HL-60 (cell line): ENCODE results near the gene RNASE8.
A peak's percentile ranks its signal among the peaks of the same experiment; 100 is the strongest.

Experiments used
- DNase-seq, 2 experiments: peaks; one replicate each; pipeline ENCODE4 v3.0.0-alpha.2; 2010 to 2020; ENCODE audit warnings: low read depth in 1 of 2, low spot score in 1 of 2
- H3K27ac ChIP-seq: fragments of 250-450 bp; sonication (Bioruptor Pico); replicated peaks from 2 replicates; pipeline ENCODE4 v1.5.1; 2020; ENCODE audit warnings: mild to moderate bottlenecking, moderate library complexity
- H3K27me3 ChIP-seq: fragments of 250-450 bp; sonication (Bioruptor Pico); 2 replicates; pipeline ENCODE4 v1.5.1; 2021; ENCODE audit warnings: mild to moderate bottlenecking, moderate library complexity; ENCODE audit not compliant: insufficient read depth, poor library complexity, severe bottlenecking
- H3K4me3 ChIP-seq: replicated peaks from 2 replicates; pipeline ENCODE4 v1.5.1; 2011; ENCODE audit warnings: mild to moderate bottlenecking, control low read depth, low read length; ENCODE audit not compliant: insufficient read depth
- CTCF ChIP-seq: IDR thresholded peaks from one replicate; pipeline ENCODE4 v1.5.1; 2011; ENCODE audit warnings: low read length, control low read depth, inconsistent platforms; ENCODE audit not compliant: insufficient read depth
- GABPA ChIP-seq: IDR thresholded peaks from 2 replicates; pipeline ENCODE4 v1.6.1; 2012; ENCODE audit warnings: low read depth
- POLR2AphosphoS5 ChIP-seq: IDR thresholded peaks from 2 replicates; pipeline ENCODE4 v1.6.1; 2012; ENCODE audit warnings: low read depth
- REST ChIP-seq: IDR thresholded peaks from 2 replicates; pipeline ENCODE4 v1.6.1; 2012; ENCODE audit warnings: low read depth; ENCODE audit not compliant: insufficient replicate concordance
- SPI1 ChIP-seq: IDR thresholded peaks from 2 replicates; pipeline ENCODE4 v1.6.1; 2012; ENCODE audit warnings: low read depth, mild to moderate bottlenecking, borderline replicate concordance

The RNASE8 gene

DNA sequence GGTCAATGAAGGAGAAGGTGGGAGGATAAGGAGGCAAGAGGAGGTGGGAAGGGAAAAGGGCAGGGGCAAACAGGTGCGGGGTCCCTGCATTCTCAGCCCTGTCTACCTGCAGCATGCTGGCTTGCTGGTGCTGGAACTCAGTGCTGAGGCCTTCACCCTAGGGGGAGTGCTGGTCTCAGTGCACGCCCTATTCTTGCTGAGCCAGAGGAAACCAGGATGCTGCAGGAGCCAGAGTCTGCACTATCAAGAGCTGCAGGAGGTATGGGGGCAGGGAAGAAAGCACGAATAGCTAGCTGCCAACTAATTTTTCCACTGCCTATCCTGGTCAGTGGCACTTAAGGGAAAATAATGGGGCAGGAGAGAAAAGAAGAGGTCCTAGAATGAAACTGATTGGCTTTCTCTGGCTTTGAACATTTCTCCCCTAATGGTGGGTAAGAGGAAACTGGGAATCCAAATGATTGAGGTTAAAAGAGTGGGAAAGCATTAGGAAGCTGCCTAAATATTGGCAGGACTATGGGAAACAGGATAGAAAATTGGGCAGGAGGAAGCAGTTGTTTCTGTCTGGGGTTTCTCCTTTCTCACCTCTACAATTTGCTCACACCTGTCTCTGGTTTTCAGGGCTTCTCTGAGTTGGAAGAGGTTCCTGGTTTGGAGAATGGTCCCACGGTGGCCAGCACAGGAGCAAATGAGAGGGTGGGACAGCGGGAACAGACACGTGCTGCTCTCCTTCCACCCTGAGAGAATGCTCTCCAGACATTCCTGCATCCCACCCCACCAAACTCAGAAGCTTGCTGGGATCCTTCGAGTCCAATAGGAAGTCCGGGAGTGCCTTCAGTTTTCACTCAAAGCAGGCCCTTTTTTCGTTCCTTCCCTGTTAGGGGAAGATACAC lies 45.1 kb downstream of the RNASE8 start:
- H3K4me3 ChIP-seq: peak overlapping the region; percentile 73
- H3K27me3 ChIP-seq: no peaks in the 10 kb centered on the region
- TF ChIP-seq POLR2AphosphoS5: no peak
- no peak for TF ChIP-seq GABPA
- no peak for DNase-seq
- H3K27ac ChIP-seq: no peak overlapping the region; the same call in 1 of the 2 replicates

DNA sequence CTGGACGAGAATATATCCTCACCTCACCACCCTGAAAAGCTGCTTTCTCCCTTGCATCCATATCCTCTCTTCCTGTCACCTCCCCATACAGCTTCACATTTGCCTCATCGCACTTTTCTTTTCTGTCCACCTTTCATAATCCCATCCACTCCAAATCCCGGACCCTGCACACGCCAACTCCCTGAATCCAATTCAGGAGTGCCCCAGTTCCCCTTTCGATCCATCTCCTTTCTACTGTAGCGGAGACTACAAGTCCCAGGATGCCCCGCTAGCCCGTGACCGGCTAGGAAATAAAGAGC lies 45.7 kb downstream of the RNASE8 start:
- Histone ChIP-seq H3K27ac (peak overlapping the region; percentile 100), H3K4me3 (peak overlapping the region; percentile 73)

DNA sequence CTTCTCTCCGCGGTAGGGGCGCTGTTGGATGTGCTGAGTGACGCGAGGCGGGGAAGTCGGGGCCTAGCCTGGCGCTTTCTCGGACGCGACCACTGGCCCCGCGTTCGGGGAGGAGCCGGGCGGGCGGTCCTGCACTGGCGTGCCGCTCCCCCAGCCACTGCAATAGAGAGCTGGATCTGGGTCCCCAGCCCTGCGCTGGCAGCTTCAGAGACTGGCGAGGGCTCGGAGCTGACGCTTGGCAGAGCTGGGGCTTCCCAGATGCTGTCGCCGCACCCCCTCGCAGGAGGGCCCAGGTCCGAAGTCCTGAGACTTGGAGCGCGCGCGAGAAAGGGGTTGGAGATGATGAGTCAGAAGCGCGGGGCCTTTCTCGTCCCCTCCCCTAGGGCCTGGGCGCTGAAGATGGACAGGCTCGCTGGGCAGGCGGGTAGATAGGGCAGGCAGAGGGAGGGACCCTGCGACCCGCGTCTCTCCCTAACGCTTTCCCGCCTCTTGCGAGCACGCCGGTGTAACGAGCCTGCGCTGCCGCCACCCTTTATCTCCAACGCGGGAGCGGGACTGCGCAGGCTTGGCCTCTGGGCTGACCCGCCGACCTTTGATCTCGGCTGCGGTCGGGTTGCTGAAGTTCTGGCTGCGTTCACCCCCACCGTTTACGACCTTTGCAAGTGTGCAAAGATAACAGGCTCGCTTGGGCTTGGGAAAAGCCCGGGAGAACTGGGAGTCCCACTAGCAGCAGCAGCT lies 46.3 kb downstream of the RNASE8 start:
- Histone ChIP-seq H3K27me3 (no peaks in the 10 kb centered on the region), H3K4me3 (peak overlapping the region; percentile 73), H3K27ac (peak overlapping the region; percentile 100)
- peak; percentile 92 to 98 for DNase-seq
- TF ChIP-seq POLR2AphosphoS5 (peak; percentile 95), REST (no peak), CTCF (peak; percentile 63), SPI1 (no peak), GABPA (0 out of 2 replicates have a peak, but pooled peaks have one; percentile 26)

More for the DNA sequence above, 45.7 kb downstream of the RNASE8 start:
- DNase-seq: no peak
- peak; percentile 94 for TF ChIP-seq SPI1
- no peak for TF ChIP-seq REST
- no peaks in the 10 kb centered on the region for H3K27me3 ChIP-seq

GRCh38 chr14:21104448-21105060 lies 46.9 kb downstream of the RNASE8 start:
- peak overlapping the region; percentile 73 for H3K4me3 ChIP-seq
- peak; percentile 88 for TF ChIP-seq CTCF
- TF ChIP-seq POLR2AphosphoS5: no peak
- peak overlapping the region; percentile 100 for H3K27ac ChIP-seq
- H3K27me3 ChIP-seq: no peaks in the 10 kb centered on the region
- peak in 1 of 2 experiments; percentile 76 for DNase-seq
